DOHH2 (cell line): ENCODE measurements around the gene PHACTR1.

Experiments used
- CTCF ChIP-seq: fragments of 200-600 bp; sonication (generic); IDR thresholded peaks from one replicate; pipeline ENCODE4 v1.5.1; 2014; ENCODE audit warnings: antibody characterized with exemption, mild to moderate bottlenecking, low read depth, low read length; ENCODE audit not compliant: poor library complexity, severe bottlenecking
- EZH2phosphoT487 ChIP-seq: fragments of 200-600 bp; sonication (generic); IDR thresholded peaks from 2 replicates; pipeline ENCODE4 v1.6.1; 2017; ENCODE audit warnings: borderline replicate concordance, mild to moderate bottlenecking, antibody characterized with exemption, low read length, moderate library complexity, mixed read lengths

- TF ChIP-seq CTCF (no peak), EZH2phosphoT487 (no peak)
These were observed 498.8 kb downstream of the PHACTR1 start for GRCh38 chr6:13215390-13215789.
